OCI-LY3 (cell line): Measurements from ENCODE around the gene HIVEP2.

Experiments used
- H2AFZ ChIP-seq: fragments of 200-600, 300-600 bp; shearing (Covaris generic); 2 replicates; pipeline ENCODE4 v1.6.0; 2014; ENCODE audit warnings: antibody characterized with exemption, low read depth, low read length
- H3K27ac ChIP-seq: fragments of 200-600, 300-600 bp; sonication (generic); 2 replicates; pipeline ENCODE4 v1.5.1; 2014; ENCODE audit warnings: mild to moderate bottlenecking, low read length, moderate library complexity, mixed read lengths
- H3K27me3 ChIP-seq: fragments of 200-600, 300-600 bp; sonication (generic); 2 replicates; pipeline ENCODE4 v1.6.1; 2014; ENCODE audit warnings: low read depth, low read length, mixed read lengths
- H3K36me3 ChIP-seq: fragments of 200-600, 300-600 bp; sonication (generic); replicated peaks from 2 replicates; pipeline ENCODE3; 2014; ENCODE audit warnings: low read depth, low read length, mixed read lengths
- H3K4me1 ChIP-seq: fragments of 300-600, 200-600 bp; sonication (generic); 2 replicates; pipeline ENCODE4 v1.6.1; 2014; ENCODE audit warnings: low read length, mixed read lengths
- H3K4me2 ChIP-seq: fragments of 200-600, 300-600 bp; sonication (generic); 2 replicates; pipeline ENCODE4 v1.6.1; 2014; ENCODE audit warnings: low read length, mixed read lengths
- H3K4me3 ChIP-seq: fragments of 300-600, 200-600 bp; sonication (generic); 2 replicates; pipeline ENCODE4 v1.5.1; 2014; ENCODE audit warnings: antibody characterized with exemption, mild to moderate bottlenecking, low read length, moderate library complexity
- H3K79me2 ChIP-seq: fragments of 300-600, 200-600 bp; shearing (Covaris generic); 2 replicates; pipeline ENCODE4 v1.6.1; 2014; ENCODE audit warnings: mild to moderate bottlenecking, low read length, mixed read lengths
- H3K9ac ChIP-seq: fragments of 300-600, 200-600 bp; shearing (Covaris generic); 2 replicates; pipeline ENCODE4 v1.6.0; 2014; ENCODE audit warnings: mild to moderate bottlenecking, low read length, moderate library complexity
- H3K9me3 ChIP-seq: fragments of 200-600, 300-600 bp; shearing (Covaris generic); 2 replicates; pipeline ENCODE4 v1.6.1; 2014; ENCODE audit warnings: low read length, mixed read lengths; ENCODE audit not compliant: insufficient read depth
- H4K20me1 ChIP-seq: fragments of 200-600, 300-600 bp; sonication (generic); 2 replicates; pipeline ENCODE4 v1.6.1; 2016; ENCODE audit warnings: low read length, mixed read lengths; ENCODE audit not compliant: insufficient read depth
- EZH2phosphoT487 ChIP-seq: fragments of 200-600 bp; shearing (Covaris generic); IDR thresholded peaks from 2 replicates; pipeline ENCODE4 v1.6.1; 2018; ENCODE audit warnings: antibody characterized with exemption, mixed run types, low read depth
- TF ChIP-seq, protein P1 (sequence below): fragments of 200-600, 300-600 bp; sonication (generic); IDR thresholded peaks from 2 replicates; pipeline ENCODE4 v1.5.1; 2014; ENCODE audit warnings: antibody characterized with exemption, low read length, low read depth

The HIVEP2 gene

GRCh38 chr6:142937986-142938385 is 7.0 kb downstream of the HIVEP2 start:
- H3K4me3 ChIP-seq, result no peak overlapping the region
- no peak for TF ChIP-seq EZH2phosphoT487
- TF ChIP-seq, protein P1, sequence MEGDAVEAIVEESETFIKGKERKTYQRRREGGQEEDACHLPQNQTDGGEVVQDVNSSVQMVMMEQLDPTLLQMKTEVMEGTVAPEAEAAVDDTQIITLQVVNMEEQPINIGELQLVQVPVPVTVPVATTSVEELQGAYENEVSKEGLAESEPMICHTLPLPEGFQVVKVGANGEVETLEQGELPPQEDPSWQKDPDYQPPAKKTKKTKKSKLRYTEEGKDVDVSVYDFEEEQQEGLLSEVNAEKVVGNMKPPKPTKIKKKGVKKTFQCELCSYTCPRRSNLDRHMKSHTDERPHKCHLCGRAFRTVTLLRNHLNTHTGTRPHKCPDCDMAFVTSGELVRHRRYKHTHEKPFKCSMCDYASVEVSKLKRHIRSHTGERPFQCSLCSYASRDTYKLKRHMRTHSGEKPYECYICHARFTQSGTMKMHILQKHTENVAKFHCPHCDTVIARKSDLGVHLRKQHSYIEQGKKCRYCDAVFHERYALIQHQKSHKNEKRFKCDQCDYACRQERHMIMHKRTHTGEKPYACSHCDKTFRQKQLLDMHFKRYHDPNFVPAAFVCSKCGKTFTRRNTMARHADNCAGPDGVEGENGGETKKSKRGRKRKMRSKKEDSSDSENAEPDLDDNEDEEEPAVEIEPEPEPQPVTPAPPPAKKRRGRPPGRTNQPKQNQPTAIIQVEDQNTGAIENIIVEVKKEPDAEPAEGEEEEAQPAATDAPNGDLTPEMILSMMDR, result no peak
- no peaks in the 10 kb centered on the region for H3K9me3 ChIP-seq
- peaks cover 11% of the 10 kb centered on the region for H3K4me1 ChIP-seq
- H3K4me2 ChIP-seq, result no peak overlapping the region
- H3K27me3 ChIP-seq, result no peaks in the 10 kb centered on the region
- H4K20me1 ChIP-seq, result peaks cover 56% of the 10 kb centered on the region
- no peak overlapping the region for H3K9ac ChIP-seq
- peaks cover 99% of the 10 kb centered on the region for H3K79me2 ChIP-seq
- H3K27ac ChIP-seq, result no peak overlapping the region
- H3K36me3 ChIP-seq, result peaks cover 6% of the 10 kb centered on the region
- H2AFZ ChIP-seq, result no peak overlapping the region

GRCh38 chr6:142935553-142936517 is 9.1 kb downstream of the HIVEP2 start:
- Histone ChIP-seq H3K4me2 (no peak overlapping the region), H3K4me3 (no peak overlapping the region), H3K36me3 (peaks cover 6% of the 10 kb centered on the region), H3K27me3 (no peaks in the 10 kb centered on the region), H3K9ac (no peak overlapping the region), H3K9me3 (no peaks in the 10 kb centered on the region), H3K4me1 (peaks cover 10% of the 10 kb centered on the region), H2AFZ (no peak overlapping the region), H3K79me2 (peaks cover 99% of the 10 kb centered on the region), H4K20me1 (peaks cover 55% of the 10 kb centered on the region), H3K27ac (no peak overlapping the region)
- TF ChIP-seq EZH2phosphoT487, result no peak
- TF ChIP-seq, protein P1, result no peak

DNA sequence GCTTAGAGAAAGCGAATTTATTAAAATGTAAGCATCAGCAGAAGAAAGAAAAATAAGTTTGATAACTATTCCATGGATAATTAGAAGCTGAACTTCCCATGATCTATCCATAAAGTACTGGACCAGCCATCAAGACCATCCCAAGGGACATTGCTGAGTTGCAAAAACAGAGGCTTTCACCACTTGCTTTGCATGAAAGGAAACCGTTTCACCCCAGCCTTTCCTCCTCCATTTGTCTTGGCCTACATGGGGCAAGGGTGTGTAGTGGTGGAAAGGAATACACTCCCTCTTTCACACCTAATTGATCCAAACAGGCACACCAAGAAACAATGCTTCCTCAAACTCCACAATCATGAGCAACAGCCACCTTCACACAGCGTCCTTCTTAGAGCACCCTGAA is 10.4 kb downstream of the HIVEP2 start:
- Histone ChIP-seq H3K79me2 (peaks cover 96% of the 10 kb centered on the region), H3K9ac (no peak overlapping the region), H4K20me1 (peaks cover 59% of the 10 kb centered on the region), H3K4me3 (no peak overlapping the region), H3K27me3 (no peaks in the 10 kb centered on the region), H3K27ac (no peak overlapping the region), H3K9me3 (no peaks in the 10 kb centered on the region), H3K4me2 (no peak overlapping the region), H3K4me1 (peaks cover 10% of the 10 kb centered on the region), H2AFZ (no peak overlapping the region), H3K36me3 (peaks cover 3% of the 10 kb centered on the region)
- TF ChIP-seq, protein P1, result no peak
- no peak for TF ChIP-seq EZH2phosphoT487

GRCh38 chr6:142934106-142934505 is 10.9 kb downstream of the HIVEP2 start:
- peaks cover 10% of the 10 kb centered on the region for H3K4me1 ChIP-seq
- peaks cover 95% of the 10 kb centered on the region for H3K79me2 ChIP-seq
- H3K4me2 ChIP-seq, result no peak overlapping the region
- H3K9ac ChIP-seq, result no peak overlapping the region
- TF ChIP-seq, protein P1, result no peak
- TF ChIP-seq EZH2phosphoT487, result no peak
- H3K4me3 ChIP-seq, result no peak overlapping the region
- peaks cover 57% of the 10 kb centered on the region for H4K20me1 ChIP-seq
- no peaks in the 10 kb centered on the region for H3K9me3 ChIP-seq
- no peak overlapping the region for H3K27ac ChIP-seq
- peaks cover 3% of the 10 kb centered on the region for H3K36me3 ChIP-seq
- H3K27me3 ChIP-seq, result no peaks in the 10 kb centered on the region
- H2AFZ ChIP-seq, result no peak overlapping the region
